ENCODE data around the gene CUTC. TPM values are rescaled to one million over a fixed set of nuclear protein-coding genes. Genes with fewer than 3 reads are reported as not detected.

Gene CUTC
- total and polyA plus RNA-seq, 4 donors, result 13.0 to 24.7 (median 20.6) TPM

DNA sequence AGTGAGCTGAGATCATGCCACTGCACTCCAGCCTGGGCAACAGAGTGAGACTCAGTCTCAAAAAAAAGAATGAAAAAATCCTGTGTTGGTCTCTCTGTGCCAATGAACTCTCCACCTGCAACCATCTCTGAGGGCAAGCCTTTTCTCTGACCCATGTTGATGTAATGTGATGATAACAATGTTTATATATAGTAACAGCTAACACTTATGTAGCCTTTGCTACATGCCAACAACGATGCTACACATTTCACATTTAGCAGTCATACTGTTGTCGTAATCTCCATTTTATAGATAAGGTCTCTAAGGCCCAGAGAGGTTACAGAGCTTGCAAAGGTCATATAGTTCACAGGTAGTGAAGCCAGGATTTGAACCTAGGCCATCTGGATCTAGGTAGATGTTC, 11.6 kb upstream of the CUTC start:
- peaks cover 20 to 50% (median 25%) of the 10 kb centered on the region in 4 donors for H3K36me3 ChIP-seq (ENCODE audit: control insufficient read depth in 4 of 4, insufficient read depth in 4 of 4, low read length in 4 of 4)
- no peak for ATAC-seq (ENCODE audit: insufficient read depth, low FRiP score)
- no peak for DNase-seq
- H3K4me1 ChIP-seq (ENCODE audit: control insufficient read depth in 5 of 5, insufficient read depth in 5 of 5, low read length in 5 of 5), result peaks cover 0 to 6% (median 0%) of the 10 kb centered on the region in 5 donors
- H3K4me3 ChIP-seq, result no peak overlapping the region
- TF ChIP-seq, protein P1, sequence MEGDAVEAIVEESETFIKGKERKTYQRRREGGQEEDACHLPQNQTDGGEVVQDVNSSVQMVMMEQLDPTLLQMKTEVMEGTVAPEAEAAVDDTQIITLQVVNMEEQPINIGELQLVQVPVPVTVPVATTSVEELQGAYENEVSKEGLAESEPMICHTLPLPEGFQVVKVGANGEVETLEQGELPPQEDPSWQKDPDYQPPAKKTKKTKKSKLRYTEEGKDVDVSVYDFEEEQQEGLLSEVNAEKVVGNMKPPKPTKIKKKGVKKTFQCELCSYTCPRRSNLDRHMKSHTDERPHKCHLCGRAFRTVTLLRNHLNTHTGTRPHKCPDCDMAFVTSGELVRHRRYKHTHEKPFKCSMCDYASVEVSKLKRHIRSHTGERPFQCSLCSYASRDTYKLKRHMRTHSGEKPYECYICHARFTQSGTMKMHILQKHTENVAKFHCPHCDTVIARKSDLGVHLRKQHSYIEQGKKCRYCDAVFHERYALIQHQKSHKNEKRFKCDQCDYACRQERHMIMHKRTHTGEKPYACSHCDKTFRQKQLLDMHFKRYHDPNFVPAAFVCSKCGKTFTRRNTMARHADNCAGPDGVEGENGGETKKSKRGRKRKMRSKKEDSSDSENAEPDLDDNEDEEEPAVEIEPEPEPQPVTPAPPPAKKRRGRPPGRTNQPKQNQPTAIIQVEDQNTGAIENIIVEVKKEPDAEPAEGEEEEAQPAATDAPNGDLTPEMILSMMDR (IDR thresholded peaks at IDR 0.05; ENCODE audit: control extremely low read depth, extremely low read depth), result no peak
- no peaks in the 10 kb centered on the region for H3K27me3 ChIP-seq (ENCODE audit: control insufficient read depth in 3 of 3, insufficient read depth in 3 of 3, low read length in 2 of 3)
- no peak overlapping the region for H3K27ac ChIP-seq (ENCODE audit: low read depth in 1 of 2, low read length in 1 of 2)
- no peak overlapping the region for H3K9ac ChIP-seq (ENCODE audit: insufficient read depth in 1 of 2, low read length in 2 of 2)
- 76 to 93% methylated on average over 2 of the region's 2 CpGs for WGBS, 2 donors
- H3K9me3 ChIP-seq (ENCODE audit: control insufficient read depth in 4 of 4, insufficient read depth in 3 of 4, low read length in 3 of 4), result no peaks in the 10 kb centered on the region

GRCh38 chr10:99730026-99730425, 2.0 kb upstream of the CUTC start:
- peak in 2 of 3 donors; percentile 6 to 37 for DNase-seq
- ATAC-seq (ENCODE audit: insufficient read depth, low FRiP score), result no peak
- Histone ChIP-seq H3K9me3 (ENCODE audit: control insufficient read depth in 4 of 4, insufficient read depth in 3 of 4, low read length in 3 of 4) (no peaks in the 10 kb centered on the region), H3K27me3 (ENCODE audit: control insufficient read depth in 3 of 3, insufficient read depth in 3 of 3, low read length in 2 of 3) (no peaks in the 10 kb centered on the region), H3K36me3 (ENCODE audit: control insufficient read depth in 4 of 4, insufficient read depth in 4 of 4, low read length in 4 of 4) (peaks cover 3 to 16% (median 7%) of the 10 kb centered on the region in 4 donors), H3K9ac (ENCODE audit: insufficient read depth in 1 of 2, low read length in 2 of 2) (no peak overlapping the region), H3K27ac (ENCODE audit: low read depth in 1 of 2, low read length in 1 of 2) (no peak overlapping the region), H3K4me3 (no peak overlapping the region), H3K4me1 (ENCODE audit: control insufficient read depth in 5 of 5, insufficient read depth in 5 of 5, low read length in 5 of 5) (peaks cover 0 to 11% (median 6%) of the 10 kb centered on the region in 5 donors)
- TF ChIP-seq, protein P1 (IDR thresholded peaks at IDR 0.05; ENCODE audit: control extremely low read depth, extremely low read depth), result no peak
- 76 to 83% methylated on average over 1 of the region's 1 CpG for WGBS, 2 donors

DNA sequence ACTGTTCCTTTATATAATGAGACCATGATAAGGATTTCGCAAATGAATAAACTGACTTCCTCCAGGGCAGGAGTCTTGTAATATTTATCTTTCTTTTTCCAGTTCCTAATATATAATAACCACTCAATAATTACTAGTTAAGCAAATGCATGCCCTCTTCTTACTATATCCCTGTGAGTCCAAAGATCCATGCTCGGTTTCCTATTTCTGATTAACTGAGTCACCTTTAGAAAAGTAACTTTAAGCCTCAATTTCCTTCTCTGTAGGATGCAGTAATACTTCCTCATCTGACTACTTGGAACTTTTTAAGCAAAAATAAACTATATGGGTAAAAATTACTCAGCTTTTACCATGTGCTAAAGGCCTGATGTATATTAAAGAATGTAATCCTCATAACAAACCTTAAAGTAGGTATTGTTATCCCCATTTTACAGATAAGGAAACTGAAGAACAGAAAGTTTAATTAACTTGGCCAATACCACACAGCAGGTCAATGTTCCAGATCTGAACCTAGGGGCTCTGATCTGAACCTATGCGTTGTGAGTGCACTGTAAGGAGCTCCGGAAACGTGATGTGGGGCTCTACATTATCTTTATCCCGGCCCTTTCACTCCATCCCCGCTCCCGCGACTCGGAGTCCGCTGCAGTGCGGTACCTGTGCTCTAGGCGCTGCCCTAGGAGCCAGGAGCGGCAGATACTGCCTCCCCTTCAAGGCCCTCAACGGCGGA, 565 bp upstream of the CUTC start:
- H3K4me3 ChIP-seq, result peak overlapping the region; percentile 99
- H3K9me3 ChIP-seq (ENCODE audit: control insufficient read depth in 4 of 4, insufficient read depth in 3 of 4, low read length in 3 of 4), result no peaks in the 10 kb centered on the region
- peak overlapping the region; percentile 38 to 63 for H3K9ac ChIP-seq (ENCODE audit: insufficient read depth in 1 of 2, low read length in 2 of 2)
- peak; percentile 3 for ATAC-seq (ENCODE audit: insufficient read depth, low FRiP score)
- TF ChIP-seq, protein P1 (IDR thresholded peaks at IDR 0.05; ENCODE audit: control extremely low read depth, extremely low read depth), result no peak
- no peak for DNase-seq
- 4 to 5% methylated on average over 16 of the region's 16 CpGs for WGBS, 2 donors
- peaks cover 0 to 11% (median 6%) of the 10 kb centered on the region in 5 donors for H3K4me1 ChIP-seq (ENCODE audit: control insufficient read depth in 5 of 5, insufficient read depth in 5 of 5, low read length in 5 of 5)
- H3K27me3 ChIP-seq (ENCODE audit: control insufficient read depth in 3 of 3, insufficient read depth in 3 of 3, low read length in 2 of 3), result no peaks in the 10 kb centered on the region
- H3K27ac ChIP-seq (ENCODE audit: low read depth in 1 of 2, low read length in 1 of 2), result peak overlapping the region; percentile 90 to 96
- H3K36me3 ChIP-seq (ENCODE audit: control insufficient read depth in 4 of 4, insufficient read depth in 4 of 4, low read length in 4 of 4), result peaks cover 0 to 8% (median 4%) of the 10 kb centered on the region in 4 donors

Measured in lung (tissue), 12 donors.